ENCODE data around the gene NAT16. TPM values are rescaled to one million over a fixed set of nuclear protein-coding genes. Genes with fewer than 3 reads are reported as not detected.
"Not testable (repeated sequence)": the region's sequence is repeated elsewhere in the genome, so short reads cannot be mapped to it uniquely, and the experiment has no call there.

NAT16 gene
- total and polyA plus RNA-seq, 2 donors (not counting 1 experiment from before 2014, with no cell fraction given): not detected

DNA sequence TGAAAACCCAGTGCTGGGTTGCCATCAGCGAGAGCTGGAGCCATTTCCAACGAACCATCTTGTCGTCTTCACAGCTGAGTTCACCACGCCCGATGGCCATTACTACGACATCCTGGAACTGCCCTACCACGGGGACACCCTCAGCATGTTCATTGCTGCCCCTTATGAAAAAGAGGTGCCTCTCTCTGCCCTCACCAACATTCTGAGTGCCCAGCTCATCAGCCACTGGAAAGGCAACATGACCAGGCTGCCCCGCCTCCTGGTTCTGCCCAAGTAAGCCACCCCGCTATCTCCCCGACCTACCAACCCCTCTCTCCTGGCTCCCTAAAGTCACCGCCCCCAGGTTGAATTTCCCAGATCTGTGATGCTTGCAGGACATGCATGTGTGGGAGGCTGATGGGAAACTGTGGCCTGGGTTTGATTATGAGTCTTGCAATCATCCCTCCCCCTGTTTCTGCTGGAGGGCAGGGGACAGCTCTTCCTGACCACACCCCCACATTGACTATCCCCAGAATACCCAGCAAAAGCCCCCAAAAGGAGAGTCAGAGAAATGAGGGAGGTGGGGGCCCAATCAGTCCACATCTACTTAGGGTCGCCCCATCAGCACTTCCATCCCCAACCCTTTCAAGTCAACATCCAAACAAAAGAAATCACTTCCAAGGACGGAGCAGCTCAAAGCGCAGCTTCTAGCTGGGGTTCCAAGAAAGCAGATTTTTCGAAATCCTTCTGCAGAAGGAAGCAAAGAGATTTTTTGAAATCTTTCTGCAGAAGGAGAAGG is 46.3 kb downstream of the NAT16 start:
- no peaks in the 10 kb centered on the region for H3K9me3 ChIP-seq (ENCODE audit: control extremely low read depth in 1 of 3, control insufficient read depth in 2 of 3, insufficient read depth in 1 of 3, low read length in 2 of 3)
- H2AFZ ChIP-seq (ENCODE audit: insufficient read depth, low read depth, low read length, poor library complexity, severe bottlenecking): no peak overlapping the region
- no peak overlapping the region for H3K4me3 Mint-ChIP-seq
- H3K27me3 ChIP-seq (replicated peaks in 1 of 4; ENCODE audit: control extremely low read depth in 1 of 4, control insufficient read depth in 3 of 4, insufficient read depth in 4 of 4, low read length in 3 of 4): peaks cover 0 to 10% (median 3%) of the 10 kb centered on the region in 4 experiments
- H3K9me3 Mint-ChIP-seq (ENCODE audit: insufficient read depth): no peaks in the 10 kb centered on the region
- DNase-seq (no peak), ATAC-seq (ENCODE audit: low read depth) (no peak)
- H3K79me2 ChIP-seq (ENCODE audit: control insufficient read depth, insufficient read depth, low read length): no peaks in the 10 kb centered on the region
- ChIA-PET CTCF (interaction anchor here (0.7 to 4.2 kb wide), 3 partner anchors 11 to 94 kb away, joined by 4 to 24 read pairs (median 6); no protein-coding TSS in a partner anchor), POLR2A (no interaction called here)
- 88% methylated on average over 9 of the region's 15 CpGs for WGBS (ENCODE audit: insufficient coverage)
- intact Hi-C loops (cut with micrococcal nuclease): no loop called here
- H3K4me2 ChIP-seq (replicated peaks; ENCODE audit: low read depth, low read length, poor library complexity, severe bottlenecking): no peak overlapping the region
- no peak overlapping the region for H3K27ac Mint-ChIP-seq
- H3K27me3 Mint-ChIP-seq: peaks cover 41% of the 10 kb centered on the region
- peaks cover 12% of the 10 kb centered on the region for H3K4me1 Mint-ChIP-seq
- H3K4me3 ChIP-seq (ENCODE audit: control extremely low read depth in 1 of 5, extremely low read depth in 1 of 5, insufficient read depth in 1 of 5, low read depth in 2 of 5, low read length in 4 of 5): no peak overlapping the region
- TF ChIP-seq EZH2 (IDR thresholded peaks at IDR 0.05; ENCODE audit: borderline replicate concordance, insufficient read depth, low read depth, low read length, poor library complexity, severe bottlenecking) (no peak), CTCF (IDR thresholded peaks at IDR 0.05) (no peak)
- H3K36me3 ChIP-seq (replicated peaks in 1 of 2; ENCODE audit: control extremely low read depth in 1 of 2, control insufficient read depth in 1 of 2, extremely low read depth in 1 of 2, insufficient read depth in 2 of 2, low read length in 1 of 2): no peaks in the 10 kb centered on the region
- no peak overlapping the region for H3K27ac ChIP-seq (ENCODE audit: low read length in 2 of 2)
- H3K9ac ChIP-seq (ENCODE audit: low read length): no peak overlapping the region
- H4K20me1 ChIP-seq (ENCODE audit: control insufficient read depth, insufficient read depth, low read length, poor library complexity, severe bottlenecking): no peaks in the 10 kb centered on the region
- H3K4me1 ChIP-seq (ENCODE audit: control insufficient read depth in 2 of 2, insufficient read depth in 2 of 2, low read length in 2 of 2): peaks cover 0 to 7% of the 10 kb centered on the region in 2 donors

GRCh38 chr7:101132626-101133600 is 47.2 kb downstream of the NAT16 start:
- intact Hi-C loops (cut with micrococcal nuclease); H4K20me1 ChIP-seq (ENCODE audit: control insufficient read depth, insufficient read depth, low read length, poor library complexity, severe bottlenecking); H3K79me2 ChIP-seq (ENCODE audit: control insufficient read depth, insufficient read depth, low read length); H3K9me3 Mint-ChIP-seq (ENCODE audit: insufficient read depth); H3K27ac Mint-ChIP-seq; ATAC-seq (ENCODE audit: low read depth); H3K4me3 Mint-ChIP-seq; H3K36me3 ChIP-seq (replicated peaks in 1 of 2; ENCODE audit: control extremely low read depth in 1 of 2, control insufficient read depth in 1 of 2, extremely low read depth in 1 of 2, insufficient read depth in 2 of 2, low read length in 1 of 2); POLR2A ChIA-PET; H3K4me2 ChIP-seq (replicated peaks; ENCODE audit: low read depth, low read length, poor library complexity, severe bottlenecking); H3K4me1 Mint-ChIP-seq; H3K9me3 ChIP-seq (ENCODE audit: control extremely low read depth in 1 of 3, control insufficient read depth in 2 of 3, insufficient read depth in 1 of 3, low read length in 2 of 3); H3K4me1 ChIP-seq (ENCODE audit: control insufficient read depth in 2 of 2, insufficient read depth in 2 of 2, low read length in 2 of 2); DNase-seq; H3K27ac ChIP-seq (ENCODE audit: low read length in 2 of 2); H2AFZ ChIP-seq (ENCODE audit: insufficient read depth, low read depth, low read length, poor library complexity, severe bottlenecking); H3K4me3 ChIP-seq (ENCODE audit: control extremely low read depth in 1 of 5, extremely low read depth in 1 of 5, insufficient read depth in 1 of 5, low read depth in 2 of 5, low read length in 4 of 5); H3K9ac ChIP-seq (ENCODE audit: low read length): not testable (repeated sequence)
- CTCF ChIA-PET: interaction anchor here (0.5 to 4.2 kb wide), 5 partner anchors 11 to 748 kb away, joined by 3 to 24 read pairs (median 5); no protein-coding TSS in a partner anchor
- 95% methylated on average over 10 of the region's 18 CpGs for WGBS (ENCODE audit: insufficient coverage)
- H3K27me3 ChIP-seq (replicated peaks in 1 of 4; ENCODE audit: control extremely low read depth in 1 of 4, control insufficient read depth in 3 of 4, insufficient read depth in 4 of 4, low read length in 3 of 4): peaks cover 0 to 15% (median 5%) of the 10 kb centered on the region in 4 experiments
- peaks cover 41% of the 10 kb centered on the region for H3K27me3 Mint-ChIP-seq

All from B cell (primary cell).